ENCODE results near the gene APELA.

APELA gene

GRCh38 chr4:164888096-164888715, 11.2 kb downstream of the APELA start:
- no peak for TF ChIP-seq CTCF (IDR thresholded peaks at IDR 0.05; ENCODE audit: low read depth, low read length)
- Histone ChIP-seq H3K4me1 (no peaks in the 10 kb centered on the region), H3K36me3 (no peaks in the 10 kb centered on the region), H3K4me3 (ENCODE audit: low read depth, low read length) (no peak overlapping the region), H3K9me3 (no peaks in the 10 kb centered on the region), H3K27me3 (peaks cover 3% of the 10 kb centered on the region)
- no peak for DNase-seq

- no peak for TF ChIP-seq CTCF (IDR thresholded peaks at IDR 0.05; ENCODE audit: low read depth, low read length)
Observed at GRCh38 chr4:164890691-164891090, 13.7 kb downstream of the APELA start.

GRCh38 chr4:164892018-164892417, 15.0 kb downstream of the APELA start:
- Histone ChIP-seq H3K27me3 (peaks cover 3% of the 10 kb centered on the region; the same call in 1 of the 2 replicates), H3K9me3 (no peaks in the 10 kb centered on the region), H3K36me3 (no peaks in the 10 kb centered on the region), H3K4me1 (no peaks in the 10 kb centered on the region), H3K4me3 (ENCODE audit: low read depth, low read length) (no peak overlapping the region)
- no peak for DNase-seq
- no peak for TF ChIP-seq CTCF (IDR thresholded peaks at IDR 0.05; ENCODE audit: low read depth, low read length)

More at GRCh38 chr4:164890691-164891090, 13.7 kb downstream of the APELA start:
- DNase-seq, result no peak
- H3K9me3 ChIP-seq, result no peaks in the 10 kb centered on the region
- no peak overlapping the region for H3K4me3 ChIP-seq (ENCODE audit: low read depth, low read length)
- H3K4me1 ChIP-seq, result no peaks in the 10 kb centered on the region
- H3K27me3 ChIP-seq, result peaks cover 3% of the 10 kb centered on the region
- no peaks in the 10 kb centered on the region for H3K36me3 ChIP-seq

- no peak for DNase-seq
- H3K4me3 ChIP-seq (ENCODE audit: low read depth, low read length), result no peak overlapping the region
- H3K27me3 ChIP-seq, result no peaks in the 10 kb centered on the region; the same call in 1 of the 2 replicates
- TF ChIP-seq CTCF (IDR thresholded peaks at IDR 0.05; ENCODE audit: low read depth, low read length), result no peak
- no peaks in the 10 kb centered on the region for H3K9me3 ChIP-seq
- no peaks in the 10 kb centered on the region for H3K4me1 ChIP-seq
- H3K36me3 ChIP-seq, result no peaks in the 10 kb centered on the region
Observed at GRCh38 chr4:164894702-164895101, 17.7 kb downstream of the APELA start.

GRCh38 chr4:164902608-164903007, 25.6 kb downstream of the APELA start:
- Histone ChIP-seq H3K36me3 (no peaks in the 10 kb centered on the region), H3K9me3 (no peaks in the 10 kb centered on the region), H3K4me1 (no peaks in the 10 kb centered on the region), H3K4me3 (ENCODE audit: low read depth, low read length) (no peak overlapping the region), H3K27me3 (no peaks in the 10 kb centered on the region)
- no peak for DNase-seq
- TF ChIP-seq CTCF (IDR thresholded peaks at IDR 0.05; ENCODE audit: low read depth, low read length), result no peak

- Histone ChIP-seq H3K27me3 (no peaks in the 10 kb centered on the region), H3K36me3 (no peaks in the 10 kb centered on the region), H3K4me3 (ENCODE audit: low read depth, low read length) (no peak overlapping the region), H3K9me3 (no peaks in the 10 kb centered on the region), H3K4me1 (no peaks in the 10 kb centered on the region)
- DNase-seq, result no peak
- no peak for TF ChIP-seq CTCF (IDR thresholded peaks at IDR 0.05; ENCODE audit: low read depth, low read length)
Observed at GRCh38 chr4:164904336-164904735, 27.4 kb downstream of the APELA start.

Measured in BE2C (cell line).